GM20431 (cell line): ENCODE measurements around the gene PLPP1.

Experiments used
- in situ Hi-C: fragments of 300-500 bp; cut with MseI, MboI; formaldehyde crosslinking; loops from one replicate; pipeline ENCODE4 v1.15.0; 2020; ENCODE audit warnings: low sequenced_read_pairs; ENCODE audit not compliant: unreplicated experiment

Gene PLPP1

GRCh38 chr5:55454282-55454681 is 80.5 kb downstream of the PLPP1 start:
- in situ Hi-C loops: no loop called here

- in situ Hi-C loops: no loop called here
Observed at GRCh38 chr5:55453211-55453610, 81.6 kb downstream of the PLPP1 start.

- in situ Hi-C loops: no loop called here
Observed at GRCh38 chr5:55451976-55452375, 82.8 kb downstream of the PLPP1 start.

GRCh38 chr5:55450050-55450765 is 84.6 kb downstream of the PLPP1 start:
- in situ Hi-C loops: no loop called here

- in situ Hi-C loops: no loop called here
Observed at GRCh38 chr5:55446640-55447351, 88.0 kb downstream of the PLPP1 start.

GRCh38 chr5:55445791-55446190 is 89.0 kb downstream of the PLPP1 start:
- in situ Hi-C loops: no loop called here

GRCh38 chr5:55441954-55442353 is 92.8 kb downstream of the PLPP1 start:
- in situ Hi-C loops: no loop called here

GRCh38 chr5:55441107-55441771 is 93.5 kb downstream of the PLPP1 start:
- in situ Hi-C loops: no loop called here

GRCh38 chr5:55440188-55440646 is 94.5 kb downstream of the PLPP1 start:
- in situ Hi-C loops: no loop called here

- in situ Hi-C loops: no loop called here
Observed at GRCh38 chr5:55438998-55439397, 95.8 kb downstream of the PLPP1 start.

GRCh38 chr5:55437859-55438206 is 96.9 kb downstream of the PLPP1 start:
- in situ Hi-C loops: no loop called here

GRCh38 chr5:55437452-55437851 is 97.3 kb downstream of the PLPP1 start:
- in situ Hi-C loops: no loop called here

- in situ Hi-C loops: no loop called here
Observed at GRCh38 chr5:55432549-55432948, 102.2 kb downstream of the PLPP1 start.

- in situ Hi-C loops: no loop called here
Observed at GRCh38 chr5:55429613-55430253, 105.0 kb downstream of the PLPP1 start.

- in situ Hi-C loops: no loop called here
Observed at GRCh38 chr5:55429221-55429612, 105.5 kb downstream of the PLPP1 start.

GRCh38 chr5:55427157-55427556 is 107.6 kb downstream of the PLPP1 start:
- in situ Hi-C loops: no loop called here

- in situ Hi-C loops: no loop called here
Observed at GRCh38 chr5:55426455-55426854, 108.3 kb downstream of the PLPP1 start.

- in situ Hi-C loops: no loop called here
Observed at GRCh38 chr5:55421074-55421529, 113.7 kb downstream of the PLPP1 start.

- in situ Hi-C loops: no loop called here
Observed at GRCh38 chr5:55418994-55419968, 115.5 kb downstream of the PLPP1 start.
